Adrenal gland (tissue), 5 donors: ENCODE data around the gene DOCK1.

Experiments
- CTCF ChIP-seq, 6 experiments: fragments of 450-650 bp in 4 of 6; fragments of 200-600 bp in 2 of 6; sonication (generic) in 1 of 6; IDR thresholded peaks; 1 replicate in 5 of 6; 2 replicates in 1 of 6; pipeline versions ENCODE4 v1.5.1 to v1.8.0; 2016 to 2021; ENCODE audit warnings: antibody characterized with exemption in 6 of 6, mild to moderate bottlenecking in 2 of 6, moderate library complexity in 1 of 6
- POLR2A ChIP-seq, 2 donors: fragments of 450-650 bp; IDR thresholded peaks; one replicate each; pipeline ENCODE4 v1.6.1; 2017; ENCODE audit warnings: antibody characterized with exemption in 2 of 2, mild to moderate bottlenecking in 2 of 2, moderate library complexity in 1 of 2
- donor health status: DM: no; HTN: no; CAD: no.

- no peak for TF ChIP-seq POLR2A (IDR thresholded peaks at IDR 0.05)
- no peak for TF ChIP-seq CTCF (IDR thresholded peaks at IDR 0.05)
Observed at GRCh38 chr10:127402596-127403409, 497.6 kb downstream of the DOCK1 start.
